Caco-2 (cell line): ENCODE data around the gene GOLGA8H. TPM values are rescaled to one million over a fixed set of nuclear protein-coding genes. Genes with fewer than 3 reads are reported as not detected.
"Not testable (repeated sequence)": the region's sequence is repeated elsewhere in the genome, so short reads cannot be mapped to it uniquely, and the experiment has no call there.

Source experiments
- Bru-seq: library from RNA; stranded (reverse); fragments of 400-500 nt; gene quantifications from one replicate; lab custom pipeline; 2021; lab: Mats Ljungman, UMichigan
- BruChase-seq, 2 experiments: library from RNA; stranded (reverse); fragments of 400-500 nt; gene quantifications; one replicate each; lab custom pipeline; 2021; lab: Mats Ljungman, UMichigan
- BruUV-seq: library from RNA; stranded (reverse); fragments of 400-500 nt; replicated peaks from 2 replicates; lab custom pipeline; 2021; lab: Mats Ljungman, UMichigan
- CTCF ChIA-PET: fragments of 300-600 bp; sonication (Branson Sonifier 250); formaldehyde crosslinking; loops from one replicate; lab custom pipeline; 2022; ENCODE audit warnings: antibody characterized with exemption; lab: Charles Lee
- POLR2A ChIA-PET: fragments of 300-600 bp; sonication (Branson Sonifier 250); formaldehyde crosslinking; loops from one replicate; lab custom pipeline; 2022; ENCODE audit warnings: antibody characterized with exemption; lab: Charles Lee
- DNase-seq, 2 experiments: peaks; one replicate each; pipeline versions ENCODE4 v3.0.0 to v3.0.0-alpha.2; 2020 to 2022
- H3K27me3 ChIP-seq: replicated peaks from 2 replicates; pipeline ENCODE4 v1.6.0; 2011; ENCODE audit warnings: low read length; ENCODE audit not compliant: control insufficient read depth, insufficient read depth
- H3K36me3 ChIP-seq: 2 replicates; pipeline ENCODE4 v1.5.1; 2011; ENCODE audit warnings: low read length; ENCODE audit not compliant: control insufficient read depth, insufficient read depth
- H3K4me1 ChIP-seq: fragments of 250-450 bp; sonication (Bioruptor Pico); 2 replicates; pipeline ENCODE4 v1.5.1; 2020; ENCODE audit warnings: mild to moderate bottlenecking
- H3K4me3 ChIP-seq: 2 replicates; pipeline ENCODE4 v1.5.1; 2011; ENCODE audit warnings: low read depth, mild to moderate bottlenecking, control low read depth, low read length
- H3K9me3 ChIP-seq: fragments of 250-450 bp; sonication (Bioruptor Pico); 2 replicates; pipeline ENCODE4 v1.5.1; 2020; ENCODE audit warnings: mild to moderate bottlenecking, moderate library complexity
- H3K27ac Mint-ChIP-seq: one replicate; pipeline ENCODE4 v1.8.0; 2022; ENCODE audit warnings: mixed read lengths; ENCODE audit not compliant: unreplicated experiment
- H3K27me3 Mint-ChIP-seq: one replicate; pipeline ENCODE4 v1.8.0; 2022; ENCODE audit warnings: mixed read lengths; ENCODE audit not compliant: insufficient read depth, unreplicated experiment
- H3K36me3 Mint-ChIP-seq: one replicate; pipeline ENCODE4 v1.8.0; 2022; ENCODE audit warnings: mild to moderate bottlenecking, mixed read lengths; ENCODE audit not compliant: insufficient read depth, unreplicated experiment
- H3K4me1 Mint-ChIP-seq: one replicate; pipeline ENCODE4 v1.8.0; 2022; ENCODE audit warnings: low read depth, mixed read lengths; ENCODE audit not compliant: unreplicated experiment
- H3K4me3 Mint-ChIP-seq: one replicate; pipeline ENCODE4 v1.8.0; 2022; ENCODE audit warnings: mild to moderate bottlenecking, moderate library complexity, mixed read lengths; ENCODE audit not compliant: unreplicated experiment
- H3K9me3 Mint-ChIP-seq: one replicate; pipeline ENCODE4 v1.8.0; 2022; ENCODE audit warnings: mixed read lengths; ENCODE audit not compliant: unreplicated experiment
- intact Hi-C: fragments of 100-400 bp; cut with micrococcal nuclease; formaldehyde crosslinking; loops from one replicate; pipeline ENCODE4 v1.10.0; 2022; ENCODE audit not compliant: unreplicated experiment
- long read RNA-seq: library from polyadenylated mRNA; stranded (forward); transcript quantifications from one replicate; pipeline ENCODE4 v2.0.0, GENCODE V29; 2022
- total RNA-seq: library from RNA; stranded (reverse); gene quantifications from 2 replicates; pipeline ENCODE4 v1.2.3, GENCODE V29; 2022

The GOLGA8H gene, protein sequence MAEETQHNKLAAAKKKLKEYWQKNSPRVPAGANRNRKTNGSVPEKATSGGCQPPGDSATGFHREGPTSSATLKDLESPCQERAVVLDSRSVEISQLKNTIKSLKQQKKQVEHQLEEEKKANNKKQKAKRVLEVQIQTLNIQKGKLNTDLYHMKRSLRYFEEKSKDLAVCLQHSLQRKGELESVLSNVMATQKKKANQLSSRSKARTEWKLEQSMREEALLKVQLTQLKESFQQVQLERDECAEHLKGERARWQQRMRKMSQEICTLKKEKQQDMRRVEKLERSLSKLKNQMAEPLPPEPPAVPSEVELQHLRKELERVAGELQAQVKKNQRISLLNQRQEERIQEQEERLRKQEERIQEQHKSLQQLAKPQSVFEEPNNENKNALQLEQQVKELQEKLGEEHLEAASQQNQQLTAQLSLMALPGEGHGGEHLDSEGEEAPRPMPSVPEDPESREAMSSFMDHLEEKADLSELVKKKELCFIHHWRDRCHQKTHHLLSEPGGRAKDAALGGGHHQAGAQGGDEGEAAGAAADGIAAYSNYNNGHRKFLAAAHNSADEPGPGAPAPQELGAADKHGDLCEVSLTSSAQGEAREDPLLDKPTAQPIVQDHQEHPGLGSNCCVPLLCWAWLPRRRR
- total RNA-seq (0.16 TPM in 1 of 2 replicates, not detected in the other), Bru-seq, nascent RNA (percentile 20 among the genes with signal in this experiment), BruChase-seq, experiment 1, labeled RNA remaining after a 2-hour chase (percentile 19 among the genes with signal in this experiment), BruChase-seq, experiment 2, labeled RNA remaining after a 6-hour chase (percentile 8 among the genes with signal in this experiment)
- long read RNA-seq, result 0 reads

DNA sequence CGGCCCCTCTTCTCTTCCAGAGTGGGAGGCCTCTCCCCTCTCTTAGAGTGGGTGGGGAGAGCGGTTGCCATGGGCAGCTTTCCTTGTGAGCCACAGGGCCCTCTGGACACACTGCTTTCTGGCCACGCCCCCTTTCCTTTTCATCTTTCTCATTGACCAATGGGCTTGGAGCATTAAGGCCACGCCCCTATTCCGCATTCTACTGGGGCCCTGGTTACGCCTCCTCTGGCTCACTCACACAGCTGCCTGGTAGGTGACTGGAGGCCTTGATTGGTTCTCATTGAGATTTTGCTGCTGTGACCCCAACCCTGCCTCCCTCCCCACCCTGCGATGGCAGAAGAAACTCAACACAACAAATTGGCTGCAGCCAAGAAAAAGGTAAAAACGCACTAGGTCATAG is at the start of gene GOLGA8H:
Gene GOLGA8H, plus strand, starts transcription at position 233 of the 400 bp plus-strand sequence. Its CDS starts 98 bp downstream, at position 331.
- DNase-seq, result peak; percentile 13 to 43
- POLR2A ChIA-PET, H3K36me3 Mint-ChIP-seq, H3K9me3 ChIP-seq, BruUV-seq, H3K27me3 ChIP-seq, H3K4me1 Mint-ChIP-seq, CTCF ChIA-PET, H3K4me3 Mint-ChIP-seq, H3K27ac Mint-ChIP-seq, intact Hi-C loops, H3K27me3 Mint-ChIP-seq, H3K9me3 Mint-ChIP-seq, H3K4me1 ChIP-seq, H3K36me3 ChIP-seq, H3K4me3 ChIP-seq: not testable (repeated sequence)

DNA sequence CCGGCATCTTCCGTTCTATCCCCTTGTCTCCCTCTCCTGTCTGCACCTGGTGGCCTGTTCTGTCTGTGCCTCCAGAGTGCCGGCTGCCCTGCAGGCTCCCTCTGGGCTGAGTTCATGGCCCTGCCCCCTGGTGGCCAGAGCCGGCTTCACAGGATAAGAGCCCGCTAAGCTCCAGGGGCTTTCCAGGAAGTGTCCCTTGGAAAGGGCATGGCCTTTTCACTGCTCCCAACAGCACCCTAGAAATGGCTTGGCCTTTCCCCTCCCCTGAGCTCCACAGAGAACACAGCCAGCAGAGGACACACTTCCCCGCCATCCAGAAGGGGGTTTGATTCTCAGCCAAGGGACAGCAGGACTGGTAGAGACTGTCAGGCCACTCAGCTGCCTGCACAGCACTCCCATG is 36.9 kb upstream of the GOLGA8H start:
- BruUV-seq, CTCF ChIA-PET, H3K9me3 Mint-ChIP-seq, H3K27me3 Mint-ChIP-seq, H3K36me3 Mint-ChIP-seq, H3K27ac Mint-ChIP-seq, H3K36me3 ChIP-seq, intact Hi-C loops, POLR2A ChIA-PET, H3K4me3 ChIP-seq, H3K9me3 ChIP-seq, H3K4me1 Mint-ChIP-seq, H3K4me3 Mint-ChIP-seq, H3K27me3 ChIP-seq, H3K4me1 ChIP-seq: not testable (repeated sequence)
- DNase-seq, result peak; percentile 32 to 37

DNA sequence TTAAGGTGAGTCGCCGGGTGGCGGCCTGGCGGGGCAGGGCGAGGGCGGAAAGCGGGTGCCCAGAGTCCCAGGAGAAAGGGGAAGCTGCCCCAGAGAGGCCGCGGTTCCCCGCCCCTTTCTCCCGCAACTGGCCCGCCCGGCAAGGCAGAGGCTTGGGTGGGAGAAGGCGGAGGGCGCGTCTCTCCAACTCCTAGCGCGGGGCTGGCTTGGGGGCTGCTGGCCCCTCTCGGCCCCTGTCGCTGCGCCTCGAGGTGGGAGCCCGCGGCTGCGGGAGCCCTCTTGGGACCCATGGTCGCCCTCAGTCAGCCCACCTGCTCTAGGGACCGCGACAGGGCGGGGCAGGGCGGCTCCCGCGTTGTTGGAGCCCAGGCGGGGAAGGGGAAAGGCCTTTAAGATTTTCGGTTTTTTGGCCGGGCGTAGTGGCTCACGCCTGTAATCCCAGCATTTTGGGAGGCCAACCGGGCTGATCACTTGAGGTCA is 30.8 kb upstream of the GOLGA8H start:
- H3K4me3 Mint-ChIP-seq, POLR2A ChIA-PET, H3K4me1 ChIP-seq, CTCF ChIA-PET, H3K4me3 ChIP-seq, H3K27ac Mint-ChIP-seq, H3K4me1 Mint-ChIP-seq, H3K36me3 Mint-ChIP-seq, H3K9me3 ChIP-seq, BruUV-seq, DNase-seq, H3K27me3 ChIP-seq, H3K36me3 ChIP-seq, intact Hi-C loops, H3K27me3 Mint-ChIP-seq, H3K9me3 Mint-ChIP-seq: not testable (repeated sequence)

DNA sequence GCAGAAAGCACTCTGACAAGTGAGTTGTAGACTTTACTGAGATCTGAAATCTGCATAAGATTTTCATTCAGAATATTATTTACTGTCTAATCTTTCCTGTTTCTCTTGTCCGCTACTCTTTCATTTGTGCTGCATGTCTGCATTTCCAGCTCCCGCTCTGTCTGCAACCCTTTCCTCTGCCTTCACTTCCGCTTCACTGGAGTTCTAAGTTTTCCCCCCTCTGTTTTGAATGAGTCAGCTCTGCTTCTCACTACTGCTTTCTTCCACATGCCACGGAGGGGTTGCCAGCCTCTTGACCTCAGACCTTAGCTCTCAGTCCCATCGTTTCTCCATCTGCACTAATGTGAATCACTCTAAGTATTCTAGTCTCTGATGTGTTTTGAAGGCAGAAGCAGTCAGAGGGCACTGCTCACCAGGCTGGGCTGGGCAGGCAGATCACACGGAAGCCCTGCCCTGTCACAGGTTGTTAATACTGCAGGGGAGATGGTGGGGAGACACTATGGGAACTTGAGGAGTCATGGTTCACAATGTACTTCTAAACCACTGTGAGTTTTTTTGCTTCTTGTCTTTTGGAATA is 24.3 kb upstream of the GOLGA8H start:
- H3K4me3 ChIP-seq, H3K4me3 Mint-ChIP-seq, H3K36me3 Mint-ChIP-seq, CTCF ChIA-PET, BruUV-seq, H3K4me1 ChIP-seq, H3K36me3 ChIP-seq, H3K27ac Mint-ChIP-seq, POLR2A ChIA-PET, H3K9me3 ChIP-seq, H3K27me3 Mint-ChIP-seq, H3K9me3 Mint-ChIP-seq, H3K4me1 Mint-ChIP-seq, H3K27me3 ChIP-seq, DNase-seq, intact Hi-C loops: not testable (repeated sequence)

DNA sequence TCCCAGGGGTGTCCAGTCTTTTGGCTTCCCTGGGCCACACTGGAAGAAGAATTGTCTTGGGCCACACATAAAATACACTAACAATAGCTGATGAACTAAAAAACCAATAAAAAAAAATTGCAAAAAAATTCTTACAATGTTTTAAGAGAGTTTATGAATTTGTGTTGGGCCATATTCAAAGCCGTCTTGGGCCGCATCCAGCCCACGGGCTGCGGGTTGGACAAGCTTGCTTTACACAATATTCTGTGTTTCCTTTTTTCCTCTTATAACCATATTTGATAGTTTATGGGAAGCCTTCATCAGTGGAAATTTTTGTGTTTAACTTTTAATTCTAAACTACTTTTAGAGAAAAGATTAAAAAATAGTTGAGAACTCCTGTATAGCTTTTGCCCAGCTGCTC is 23.1 kb upstream of the GOLGA8H start:
- H3K36me3 ChIP-seq, DNase-seq, BruUV-seq, CTCF ChIA-PET, intact Hi-C loops, H3K36me3 Mint-ChIP-seq, H3K4me3 Mint-ChIP-seq, H3K9me3 Mint-ChIP-seq, H3K4me3 ChIP-seq, H3K4me1 ChIP-seq, H3K27me3 ChIP-seq, H3K4me1 Mint-ChIP-seq, POLR2A ChIA-PET, H3K27ac Mint-ChIP-seq, H3K27me3 Mint-ChIP-seq, H3K9me3 ChIP-seq: not testable (repeated sequence)
